Panc1 (cell line): ENCODE results near the gene CPS1.

ENCODE experiments used
- CTCF ChIP-seq: fragments of 450-650 bp; IDR thresholded peaks from 2 replicates; pipeline ENCODE4 v1.5.1; 2017; ENCODE audit warnings: mild to moderate bottlenecking
- POLR2AphosphoS5 ChIP-seq: IDR thresholded peaks from 2 replicates; pipeline ENCODE4 v1.6.1; 2012; ENCODE audit warnings: mild to moderate bottlenecking, low read depth, low read length, moderate library complexity
- REST ChIP-seq, 2 experiments: IDR thresholded peaks; 2 replicates each; pipeline ENCODE4 v1.6.1; 2011 to 2012; ENCODE audit warnings: low read depth in 2 of 2, control low read depth in 1 of 2, low read length in 1 of 2, mild to moderate bottlenecking in 1 of 2, moderate library complexity in 1 of 2; ENCODE audit not compliant: insufficient read depth in 1 of 2
- SIN3A ChIP-seq: IDR thresholded peaks from 2 replicates; pipeline ENCODE4 v1.6.1; 2012; ENCODE audit warnings: low read depth, mild to moderate bottlenecking, low read length, moderate library complexity, borderline replicate concordance; ENCODE audit not compliant: insufficient read depth
- TCF7L2 ChIP-seq: IDR thresholded peaks from 2 replicates; pipeline ENCODE4 v1.6.1; 2011; ENCODE audit warnings: mild to moderate bottlenecking, low read depth, low read length, inconsistent platforms

GRCh38 chr2:210555555-210555954 lies 844 bp upstream of the CPS1 start:
- TF ChIP-seq CTCF (no peak), REST (IDR thresholded peaks at IDR 0.05; ENCODE audit: insufficient read depth in 1 of 2, low read depth in 2 of 2, low read length in 1 of 2) (no peak), POLR2AphosphoS5 (no peak), SIN3A (no peak), TCF7L2 (no peak)
